HG03025 (cell line): ENCODE results near the gene TMEM273.

Experiments
- ATAC-seq: cut with Tn5 transposase; IDR thresholded peaks from one replicate; pipeline ENCODE4 v1.9.1; 2021; ENCODE audit warnings: mild to moderate bottlenecking, moderate library complexity; ENCODE audit not compliant: unreplicated experiment, low FRiP score

The TMEM273 gene

DNA sequence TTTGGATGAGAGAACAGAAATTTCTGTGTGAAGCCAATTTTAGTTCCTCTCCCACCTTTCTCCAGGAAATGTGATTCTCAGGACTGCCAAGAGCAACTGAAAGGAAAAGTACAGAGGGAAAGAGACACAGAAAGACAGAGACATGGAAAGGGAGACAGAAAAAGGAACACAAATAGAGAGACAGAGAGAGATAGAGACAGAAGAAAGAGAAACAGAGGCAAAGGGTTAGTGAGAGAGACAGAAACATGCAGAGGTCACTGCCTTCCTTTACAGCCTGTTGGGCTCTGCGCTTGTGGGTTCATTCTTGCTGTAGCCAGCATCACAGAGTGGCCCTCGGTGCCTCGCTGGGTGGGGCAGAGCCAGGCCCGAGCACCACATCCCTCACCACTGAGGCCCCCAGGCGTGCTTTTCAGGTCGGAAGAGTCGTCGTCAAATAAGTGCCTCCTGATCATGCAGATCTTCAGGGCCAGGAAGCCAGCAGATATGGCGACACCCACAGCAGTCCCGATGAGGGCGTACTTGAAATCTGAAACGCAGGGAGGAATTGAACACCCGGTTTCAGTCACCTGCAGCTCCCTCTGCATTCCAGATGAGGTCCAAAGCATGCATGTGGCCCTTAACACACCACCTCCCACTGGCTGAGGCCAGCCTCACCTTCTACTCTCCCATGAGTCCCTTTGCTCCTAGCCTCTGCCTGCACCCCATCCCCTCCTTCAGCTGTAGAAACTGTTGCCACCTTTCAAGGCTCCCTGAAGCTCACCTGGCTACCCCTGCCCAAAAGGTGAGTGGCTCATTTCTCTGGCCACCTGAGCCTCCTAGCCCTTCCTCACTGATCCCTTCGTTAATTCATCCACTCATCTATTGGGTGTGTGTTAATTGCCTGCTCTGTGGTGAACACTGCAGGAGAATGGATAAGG, 21.4 kb downstream of the TMEM273 start:
- ATAC-seq: no peak

DNA sequence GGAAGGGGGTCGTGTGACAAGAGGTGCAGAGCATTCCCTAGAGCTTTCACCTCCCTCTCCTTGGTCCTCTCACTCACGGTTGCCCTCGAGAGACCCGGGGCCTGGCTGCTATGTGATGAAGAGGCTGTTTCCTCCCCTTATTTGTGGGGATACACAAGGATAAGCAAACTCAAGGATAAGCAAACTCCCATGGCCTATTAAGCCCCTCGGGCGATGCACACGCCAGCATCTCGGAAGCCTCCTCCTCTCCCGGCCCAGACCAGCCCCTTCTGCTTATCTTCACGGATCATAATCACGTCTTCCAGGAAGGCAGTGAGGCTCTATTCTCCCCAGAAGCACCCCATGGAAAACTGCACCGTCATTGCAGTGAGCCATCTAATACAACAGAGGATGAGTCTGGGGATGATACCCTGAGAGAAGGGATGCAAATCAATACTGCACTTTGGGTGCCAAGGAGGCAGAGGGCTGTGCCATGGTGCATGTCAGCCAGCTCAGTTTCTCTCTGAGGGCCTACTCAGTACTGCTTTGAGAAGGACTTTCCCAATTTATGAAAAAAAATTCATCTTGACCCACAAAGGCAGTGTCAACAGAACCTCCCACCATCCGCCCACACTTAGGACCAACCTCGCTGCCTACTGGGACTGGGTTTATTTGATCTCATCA, 22.2 kb downstream of the TMEM273 start:
- no peak for ATAC-seq

DNA sequence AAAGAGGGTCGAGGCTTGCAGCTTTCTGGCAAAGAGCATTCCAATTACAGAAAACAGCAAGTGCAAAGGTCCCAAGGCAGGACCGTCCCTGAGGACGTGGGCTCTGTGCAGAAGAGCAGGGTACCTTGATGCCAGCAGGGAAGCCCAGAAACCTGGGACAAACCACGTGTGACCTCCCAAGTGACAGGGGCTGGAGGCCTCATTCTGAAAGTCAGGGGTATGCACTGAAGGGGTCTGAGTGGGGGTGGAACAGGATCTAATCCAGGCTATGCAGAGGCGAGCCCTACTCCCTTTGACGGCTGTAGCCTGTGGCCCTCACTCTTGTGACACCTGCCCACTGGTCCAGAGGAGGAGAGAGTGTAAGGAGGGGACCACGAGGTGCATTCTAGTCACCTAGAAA, 22.9 kb downstream of the TMEM273 start:
- ATAC-seq: no peak

DNA sequence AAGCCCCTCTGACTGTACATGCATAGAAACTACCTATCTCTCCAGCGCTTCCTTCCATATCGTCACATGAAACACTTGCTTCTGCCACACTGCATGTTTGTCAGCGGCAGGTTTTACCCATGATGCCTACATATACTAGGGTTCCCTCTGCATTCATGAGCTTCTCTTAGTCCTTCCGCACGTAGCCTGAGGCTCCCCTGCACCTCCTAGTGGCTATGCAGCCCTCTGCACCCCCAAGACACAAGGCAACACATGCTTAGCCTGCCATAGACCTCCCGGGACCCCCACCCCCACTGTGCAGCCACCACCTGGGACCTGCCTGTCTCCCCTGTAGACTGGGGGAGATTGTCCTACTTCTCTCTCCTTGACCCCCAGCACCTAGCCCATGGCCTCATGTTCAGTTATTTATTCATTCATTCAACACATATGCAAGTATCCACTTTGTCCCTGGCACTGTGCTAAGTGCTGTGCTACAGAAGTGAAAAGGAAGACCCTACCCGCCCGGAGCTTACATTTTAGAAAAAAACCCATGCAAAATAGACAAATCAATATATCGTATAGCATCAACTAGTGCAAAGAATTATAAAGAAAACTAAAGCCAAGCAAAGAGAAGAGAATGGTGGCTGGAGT, 23.5 kb downstream of the TMEM273 start:
- no peak for ATAC-seq

DNA sequence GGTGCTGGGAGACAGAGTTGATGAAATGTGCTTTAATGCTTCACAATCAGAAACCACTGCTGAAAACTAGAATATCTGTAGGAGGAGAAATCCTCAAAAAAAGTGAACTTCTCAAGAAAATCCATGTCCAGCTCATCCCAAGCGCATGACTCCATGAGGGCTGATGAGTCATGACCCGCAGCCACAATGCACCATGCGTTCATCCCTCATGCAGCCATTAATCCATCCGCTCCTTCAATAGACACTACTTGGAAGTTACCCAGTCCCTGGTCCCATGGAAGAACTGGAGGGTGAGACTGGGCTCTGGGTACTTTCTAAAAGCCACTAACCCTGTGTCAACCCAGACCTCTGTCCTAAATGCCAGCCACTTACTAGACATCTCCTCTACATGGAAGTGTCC, 24.4 kb downstream of the TMEM273 start:
- no peak for ATAC-seq

DNA sequence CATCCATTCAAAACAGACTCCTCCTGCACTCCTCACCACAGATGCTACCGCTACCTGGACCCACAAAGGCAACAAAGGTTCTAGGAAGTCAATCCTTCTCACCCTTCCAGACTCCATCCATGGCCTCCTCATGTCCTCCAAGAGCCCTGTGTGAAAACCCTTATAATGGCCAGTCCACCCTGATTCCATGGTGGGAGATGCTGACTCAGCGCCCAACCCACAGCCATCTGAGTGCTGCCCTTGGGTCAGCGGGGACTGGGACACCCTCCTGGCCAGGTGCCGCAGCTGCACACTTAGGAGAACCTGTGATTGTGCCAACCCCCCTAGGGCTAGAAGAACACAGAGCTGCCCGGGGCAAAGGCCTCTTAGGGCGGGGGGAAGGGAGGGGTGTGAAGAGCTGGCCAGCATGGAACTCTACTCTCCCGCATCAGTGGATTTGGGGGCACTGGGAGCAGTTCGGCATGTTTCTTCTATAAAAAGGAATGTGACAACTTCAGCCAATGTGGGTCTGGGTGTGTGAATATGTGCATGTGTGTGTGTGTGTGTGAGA, 25.4 kb downstream of the TMEM273 start:
- ATAC-seq: no peak

DNA sequence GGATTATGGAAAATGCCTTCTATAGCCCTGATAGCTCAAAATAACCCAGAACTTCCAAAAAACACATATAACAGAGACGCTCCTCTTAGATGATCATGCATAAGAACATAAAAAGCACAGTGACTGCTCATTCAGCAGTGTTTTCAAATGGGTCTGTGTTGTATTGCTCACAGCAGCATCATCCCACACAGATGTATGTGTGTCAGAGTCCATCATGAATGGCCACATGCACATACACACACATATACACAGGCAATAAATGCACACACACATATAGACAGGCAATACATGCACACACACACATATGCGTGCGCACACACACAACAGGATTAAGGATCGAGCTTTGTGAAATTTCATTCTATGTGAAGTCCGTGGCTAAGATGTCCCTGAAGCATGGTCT, 26.1 kb downstream of the TMEM273 start:
- ATAC-seq: no peak

DNA sequence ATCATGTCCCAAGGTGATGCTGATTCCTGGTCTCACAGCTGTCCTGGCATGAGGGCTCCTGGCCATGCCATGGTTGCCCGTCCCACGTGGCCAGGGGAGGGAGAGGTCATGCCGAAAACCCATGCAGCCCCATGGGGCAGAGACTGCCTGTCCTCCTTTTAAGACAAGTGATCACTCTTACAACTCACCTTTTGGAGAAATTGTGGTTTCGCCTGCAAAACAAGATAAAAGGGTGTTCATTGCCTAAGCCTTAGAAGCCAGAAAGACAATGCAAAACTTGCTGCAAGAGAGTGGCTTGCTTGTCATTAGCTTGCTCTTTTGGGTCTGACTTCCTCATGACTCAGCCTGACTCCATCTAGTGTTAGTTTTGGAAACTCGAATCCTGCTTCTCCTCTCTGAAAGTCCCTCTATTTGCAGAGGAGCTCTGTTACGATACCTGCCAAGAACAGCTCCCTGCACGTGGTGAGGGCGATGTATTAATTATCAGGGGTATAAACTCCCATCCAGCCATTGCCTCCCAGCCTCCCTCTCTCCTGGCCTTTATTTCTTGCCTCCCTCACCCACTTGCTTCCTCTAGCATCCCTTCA, 26.7 kb downstream of the TMEM273 start:
- ATAC-seq: no peak

DNA sequence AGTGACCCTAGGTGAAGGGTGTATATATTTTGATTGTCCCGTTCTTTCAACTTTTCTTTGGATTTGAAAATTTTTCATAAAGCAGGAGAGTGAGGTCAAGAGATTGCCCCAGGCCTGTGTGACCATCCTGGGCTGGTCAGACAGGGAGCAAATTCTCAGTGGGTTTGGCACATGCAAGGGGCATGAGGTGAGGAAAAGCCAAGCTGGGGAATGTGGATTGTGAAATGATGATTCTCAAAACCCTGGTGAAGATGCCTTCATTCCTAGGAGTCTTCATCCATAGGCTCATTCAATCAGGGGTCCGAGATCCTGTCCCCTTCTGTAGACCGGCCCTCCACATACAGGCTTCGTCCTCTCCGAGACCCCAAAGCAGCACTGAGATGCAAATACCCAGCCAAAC, 27.4 kb downstream of the TMEM273 start:
- ATAC-seq: no peak

DNA sequence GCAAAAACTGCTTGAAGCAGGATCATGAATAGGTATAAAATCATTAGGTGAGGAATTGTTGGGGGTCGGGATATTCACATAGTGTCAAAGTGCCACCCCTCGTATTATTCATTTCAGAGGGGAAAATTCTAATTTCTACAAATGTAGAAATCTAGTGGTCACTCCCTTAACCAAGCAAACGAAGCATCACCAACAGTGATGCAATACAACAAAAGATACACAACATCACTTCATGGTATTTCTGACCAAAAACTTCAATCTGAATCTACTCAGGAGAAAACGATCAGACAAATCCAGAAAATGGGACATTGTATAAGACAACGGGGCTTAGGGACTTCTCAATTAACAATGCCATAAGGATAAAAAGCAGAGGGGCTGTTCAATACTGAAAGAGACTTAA, 28.1 kb downstream of the TMEM273 start:
- ATAC-seq: no peak

DNA sequence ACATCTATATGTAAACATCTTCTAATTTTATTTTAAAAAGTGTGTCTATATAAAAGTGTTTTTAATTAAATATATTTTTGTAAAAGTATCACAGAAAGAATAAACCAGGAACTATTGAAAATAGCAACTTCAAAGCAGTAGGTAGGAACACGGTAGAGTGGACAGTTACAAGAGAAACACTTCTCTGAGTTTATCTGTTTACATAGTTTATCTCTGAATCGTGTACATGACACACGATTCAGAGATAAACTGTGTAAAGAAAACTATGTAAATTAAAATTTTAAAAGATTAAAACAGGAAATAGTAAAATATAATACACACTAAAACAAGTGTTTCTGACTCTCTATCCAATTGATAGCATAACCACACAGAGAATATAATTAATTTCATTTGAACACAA, 29.3 kb downstream of the TMEM273 start:
- ATAC-seq: no peak

DNA sequence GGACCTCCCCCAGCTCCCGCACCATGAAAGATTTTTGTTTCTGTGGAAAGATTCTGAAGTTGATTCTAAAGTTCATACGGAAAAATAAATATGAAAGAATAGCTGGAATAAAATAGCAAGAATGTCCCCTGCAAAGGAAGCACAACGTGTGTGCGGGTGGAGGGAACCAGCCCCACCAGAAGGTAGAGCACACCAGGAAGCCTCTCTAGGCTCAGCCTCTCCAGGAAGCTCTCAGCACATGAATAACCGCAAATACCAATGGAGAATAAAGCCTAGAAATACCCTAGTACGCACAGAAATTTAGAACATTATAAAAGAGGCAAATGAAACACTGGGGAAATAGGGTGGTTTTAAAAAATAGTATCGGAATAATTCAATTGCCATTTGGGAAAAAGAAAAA, 29.8 kb downstream of the TMEM273 start:
- no peak for ATAC-seq

DNA sequence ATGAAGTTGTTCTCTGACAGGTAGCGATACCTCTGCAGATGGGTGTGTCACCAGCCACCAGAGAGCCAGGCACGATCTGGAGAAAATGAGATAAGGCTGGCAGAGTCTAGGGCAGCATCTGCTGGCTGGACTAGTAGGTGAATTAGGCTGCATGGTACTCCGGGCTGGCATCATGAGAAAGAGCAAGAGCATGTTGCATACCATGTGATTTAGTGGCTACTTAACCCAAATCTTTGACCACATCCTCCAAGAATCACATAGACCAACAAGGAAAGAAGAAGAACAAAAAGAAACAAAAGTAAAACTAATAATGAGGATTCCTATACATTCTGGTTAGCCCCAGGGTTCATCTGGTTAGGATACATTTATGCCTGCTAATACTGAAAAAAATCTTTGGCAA, 31.0 kb downstream of the TMEM273 start:
- no peak for ATAC-seq

DNA sequence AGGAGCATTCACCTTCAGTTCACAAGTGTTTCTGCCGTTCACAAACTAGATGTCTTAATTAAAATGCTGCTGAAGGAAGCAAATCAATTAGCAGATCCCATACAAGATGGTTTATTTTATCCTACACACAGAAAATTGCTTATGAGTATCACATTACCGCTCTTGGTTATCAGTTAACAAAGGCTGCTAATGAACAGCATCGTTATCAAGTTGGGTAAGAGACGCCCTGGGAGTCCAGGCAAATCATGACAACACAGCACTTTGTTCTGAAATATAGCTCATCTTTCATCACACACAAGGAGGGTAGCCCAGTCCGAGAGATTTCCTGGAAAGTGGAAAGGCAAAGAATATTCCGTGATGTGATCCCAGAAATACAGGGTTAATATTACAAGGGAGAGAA, 33.5 kb downstream of the TMEM273 start:
- no peak for ATAC-seq

DNA sequence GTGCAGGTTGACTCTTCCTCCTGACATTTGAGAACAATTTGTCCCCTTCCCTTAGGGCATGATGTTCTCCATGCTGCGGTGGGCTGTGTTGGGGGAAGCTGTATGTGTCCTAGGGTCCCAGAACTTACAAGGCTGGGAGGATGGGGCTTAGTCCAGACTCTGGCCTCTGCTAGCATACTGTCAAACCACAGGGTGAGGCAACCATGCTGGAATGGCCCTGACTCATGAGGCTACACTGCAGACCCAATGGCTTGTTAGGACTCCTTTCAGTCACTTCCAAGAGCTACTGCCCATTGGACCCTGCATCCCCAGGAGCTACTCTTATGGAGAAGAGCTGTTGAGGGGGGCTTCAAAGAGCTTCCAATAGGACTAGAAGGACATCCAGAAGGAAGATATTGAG, 34.2 kb downstream of the TMEM273 start:
- no peak for ATAC-seq

DNA sequence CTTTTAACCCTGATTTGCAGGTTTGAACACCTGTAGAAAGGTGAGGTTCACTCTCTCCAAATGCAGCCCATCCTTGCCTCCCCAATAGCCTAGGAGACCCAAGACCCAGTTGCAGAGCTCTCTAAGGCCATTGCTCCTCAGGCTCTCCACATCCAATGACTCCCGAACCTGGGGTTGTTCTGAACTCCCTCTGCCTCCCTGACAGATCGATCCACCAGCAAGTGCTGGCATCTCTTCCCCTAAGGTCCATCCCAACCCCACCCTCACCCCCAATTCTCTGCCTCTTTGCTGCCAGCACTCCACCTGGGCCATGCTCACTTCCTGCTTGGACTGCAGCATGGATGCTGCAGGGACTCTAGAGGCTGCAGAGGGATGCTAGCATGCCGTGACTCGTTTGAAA, 35.1 kb downstream of the TMEM273 start:
- no peak for ATAC-seq

DNA sequence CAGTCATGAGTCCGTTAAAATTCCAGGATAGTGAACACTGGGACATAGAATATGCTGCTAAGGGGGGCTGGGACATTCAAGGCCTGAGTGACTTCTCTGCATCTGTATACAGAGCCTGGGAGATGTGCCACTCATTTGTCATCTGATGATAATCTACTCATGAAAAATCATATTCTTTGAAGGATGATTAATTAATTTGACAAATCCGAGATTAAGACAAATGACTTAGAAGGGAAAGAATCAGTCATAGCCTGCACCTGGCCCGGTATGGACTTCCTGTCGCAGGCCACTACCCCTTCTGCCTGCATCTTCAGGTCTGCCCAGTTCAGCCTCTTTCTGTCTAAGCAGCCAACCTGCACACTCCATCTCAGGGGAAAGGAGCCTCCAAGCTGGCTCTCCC, 35.5 kb downstream of the TMEM273 start:
- no peak for ATAC-seq

DNA sequence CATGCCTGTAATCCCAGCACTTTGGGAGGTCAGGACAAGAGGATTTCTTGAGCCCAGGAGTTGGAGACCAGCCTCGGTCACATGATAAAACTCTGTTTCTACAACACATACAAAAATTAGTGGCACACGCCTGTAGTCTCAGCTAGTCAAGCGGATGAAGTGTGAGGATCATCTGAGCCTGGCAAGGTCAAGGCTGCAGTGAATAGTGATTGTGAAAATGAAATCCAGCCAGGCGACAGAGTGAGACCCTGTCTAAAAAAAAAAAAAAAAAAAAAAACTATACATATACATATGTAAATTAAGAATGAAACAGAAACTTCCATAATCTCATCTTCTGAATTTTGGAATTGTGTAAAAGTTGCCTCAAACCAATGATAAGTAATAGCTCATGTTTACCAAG, 36.2 kb downstream of the TMEM273 start:
- no peak for ATAC-seq

DNA sequence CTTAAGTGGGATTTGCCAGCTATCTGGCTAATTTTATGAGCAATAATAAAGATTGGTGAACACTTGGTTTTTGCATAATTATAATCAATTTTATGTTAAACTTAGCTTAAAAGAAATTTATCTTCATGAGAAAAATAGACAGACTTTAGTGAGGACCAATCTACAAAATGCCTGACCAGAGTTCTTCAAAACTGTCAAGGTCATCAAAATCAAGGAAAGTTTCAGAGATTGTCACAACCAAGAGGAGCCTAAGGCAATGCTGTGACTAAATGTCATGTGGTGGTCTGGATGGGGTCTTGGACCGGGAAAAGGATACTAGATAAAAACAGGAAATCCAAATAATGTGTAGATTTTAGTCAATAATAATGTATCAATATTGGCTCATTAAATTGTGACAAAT, 36.7 kb downstream of the TMEM273 start:
- no peak for ATAC-seq

DNA sequence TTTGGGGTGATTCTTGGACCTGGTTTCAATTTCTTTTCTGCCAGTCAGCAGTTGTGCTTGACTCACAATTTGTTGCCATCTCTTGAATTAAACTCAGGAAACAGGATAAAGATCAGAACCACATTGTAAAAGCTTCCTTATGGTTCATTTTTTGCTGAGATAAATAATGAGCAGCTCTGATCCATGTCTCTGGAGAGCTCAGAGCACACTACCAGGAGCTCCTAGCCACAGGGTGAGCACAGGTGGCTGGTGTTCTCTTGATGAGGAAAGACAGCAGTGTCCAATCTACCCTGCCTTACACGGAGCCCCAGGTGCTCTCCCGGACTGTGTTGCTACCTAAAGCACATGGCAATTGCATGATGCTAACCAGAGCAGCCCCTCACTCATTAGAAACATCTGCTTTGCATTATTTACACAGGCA, 37.2 kb downstream of the TMEM273 start:
- ATAC-seq: no peak

DNA sequence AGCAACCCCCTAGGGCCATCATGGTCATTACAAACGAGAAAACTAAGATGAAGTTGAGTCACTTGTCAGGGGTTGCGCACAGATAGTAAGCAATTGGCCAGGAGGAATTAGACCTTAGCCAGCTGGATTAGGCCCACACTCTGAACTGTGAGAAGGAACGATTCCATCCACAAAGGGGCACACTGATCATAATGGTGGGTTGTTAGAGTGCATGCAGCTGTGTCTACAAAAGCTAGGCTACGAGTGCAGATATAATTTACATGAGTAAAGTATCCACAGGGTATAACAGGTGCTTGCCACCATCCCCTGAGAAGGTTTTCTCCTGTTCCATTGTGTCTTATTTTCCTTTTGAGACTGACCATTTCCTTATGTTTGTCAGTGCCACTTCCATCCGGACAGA, 37.8 kb downstream of the TMEM273 start:
- ATAC-seq: no peak
